WTC11 (cell line): ENCODE results near the gene NR3C1.

Experiments used
- ARID4B ChIP-seq: sonication (generic); formaldehyde crosslinking; IDR thresholded peaks from 2 replicates; pipeline ENCODE4 v1.8.0; 2023; ENCODE audit warnings: missing genetic modification reagents, mild to moderate bottlenecking, borderline replicate concordance
- ATF2 ChIP-seq: sonication (generic); formaldehyde crosslinking; IDR thresholded peaks from 2 replicates; pipeline ENCODE4 v1.8.1; 2022; ENCODE audit warnings: low read depth, missing genetic modification reagents, borderline replicate concordance
- CTCF ChIP-seq: fragments of 200-600 bp; IDR thresholded peaks from 2 replicates; pipeline ENCODE4 v1.8.0; 2022; ENCODE audit warnings: antibody characterized with exemption
- ESRRA ChIP-seq: sonication (generic); formaldehyde crosslinking; IDR thresholded peaks from 2 replicates; pipeline ENCODE4 v1.8.1; 2022; ENCODE audit warnings: mild to moderate bottlenecking, missing genetic modification reagents, borderline replicate concordance
- JAZF1 ChIP-seq: fragments of 250-450 bp; sonication (Bioruptor Pico); IDR thresholded peaks from 2 replicates; pipeline ENCODE4 v1.9.0; 2021; ENCODE audit warnings: moderate library complexity, mild to moderate bottlenecking, inconsistent platforms
- KAT7 ChIP-seq: sonication (generic); formaldehyde crosslinking; IDR thresholded peaks from 2 replicates; pipeline ENCODE4 v1.8.1; 2023; ENCODE audit warnings: missing genetic modification reagents, mild to moderate bottlenecking, borderline replicate concordance
- MAX ChIP-seq: sonication (generic); formaldehyde crosslinking; IDR thresholded peaks from 2 replicates; pipeline ENCODE4 v1.8.0; 2022; ENCODE audit warnings: mild to moderate bottlenecking, missing genetic modification reagents
- MYBL2 ChIP-seq: sonication (generic); formaldehyde crosslinking; IDR thresholded peaks from 2 replicates; pipeline ENCODE4 v1.8.1; 2023; ENCODE audit warnings: mild to moderate bottlenecking, moderate library complexity, missing genetic modification reagents
- PRDM15 ChIP-seq: sonication (generic); formaldehyde crosslinking; IDR thresholded peaks from 2 replicates; pipeline ENCODE4 v1.8.0; 2022; ENCODE audit warnings: missing genetic modification reagents
- PREB ChIP-seq: sonication (generic); formaldehyde crosslinking; IDR thresholded peaks from 2 replicates; pipeline ENCODE4 v1.8.1; 2022; ENCODE audit warnings: mild to moderate bottlenecking, missing genetic modification reagents, moderate library complexity, borderline replicate concordance
- ZNF512 ChIP-seq: sonication (generic); formaldehyde crosslinking; IDR thresholded peaks from 2 replicates; pipeline ENCODE4 v1.8.1; 2022; ENCODE audit warnings: missing genetic modification reagents, borderline replicate concordance
- TF ChIP-seq, protein P1 (sequence below): sonication (generic); formaldehyde crosslinking; IDR thresholded peaks from 2 replicates; pipeline ENCODE4 v1.8.0; 2022; ENCODE audit warnings: mild to moderate bottlenecking, missing genetic modification reagents
- TF ChIP-seq, protein P2 (sequence below): fragments of 250-450 bp; sonication (Bioruptor Pico); IDR thresholded peaks from 2 replicates; pipeline ENCODE4 v1.9.0; 2021; ENCODE audit warnings: mild to moderate bottlenecking, borderline replicate concordance

- TF ChIP-seq CTCF (no peak), ZNF512 (CRISPR knock-in tag) (no peak), MYBL2 (CRISPR knock-in tag) (no peak), JAZF1 (no peak), KAT7 (no peak), PREB (CRISPR knock-in tag) (no peak), PRDM15 (CRISPR knock-in tag) (no peak), ARID4B (no peak), ATF2 (no peak), ESRRA (CRISPR knock-in tag) (no peak), MAX (CRISPR knock-in tag) (no peak)
- TF ChIP-seq, protein P1, sequence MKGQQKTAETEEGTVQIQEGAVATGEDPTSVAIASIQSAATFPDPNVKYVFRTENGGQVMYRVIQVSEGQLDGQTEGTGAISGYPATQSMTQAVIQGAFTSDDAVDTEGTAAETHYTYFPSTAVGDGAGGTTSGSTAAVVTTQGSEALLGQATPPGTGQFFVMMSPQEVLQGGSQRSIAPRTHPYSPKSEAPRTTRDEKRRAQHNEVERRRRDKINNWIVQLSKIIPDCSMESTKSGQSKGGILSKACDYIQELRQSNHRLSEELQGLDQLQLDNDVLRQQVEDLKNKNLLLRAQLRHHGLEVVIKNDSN (CRISPR knock-in tag): no peak
- TF ChIP-seq, protein P2, sequence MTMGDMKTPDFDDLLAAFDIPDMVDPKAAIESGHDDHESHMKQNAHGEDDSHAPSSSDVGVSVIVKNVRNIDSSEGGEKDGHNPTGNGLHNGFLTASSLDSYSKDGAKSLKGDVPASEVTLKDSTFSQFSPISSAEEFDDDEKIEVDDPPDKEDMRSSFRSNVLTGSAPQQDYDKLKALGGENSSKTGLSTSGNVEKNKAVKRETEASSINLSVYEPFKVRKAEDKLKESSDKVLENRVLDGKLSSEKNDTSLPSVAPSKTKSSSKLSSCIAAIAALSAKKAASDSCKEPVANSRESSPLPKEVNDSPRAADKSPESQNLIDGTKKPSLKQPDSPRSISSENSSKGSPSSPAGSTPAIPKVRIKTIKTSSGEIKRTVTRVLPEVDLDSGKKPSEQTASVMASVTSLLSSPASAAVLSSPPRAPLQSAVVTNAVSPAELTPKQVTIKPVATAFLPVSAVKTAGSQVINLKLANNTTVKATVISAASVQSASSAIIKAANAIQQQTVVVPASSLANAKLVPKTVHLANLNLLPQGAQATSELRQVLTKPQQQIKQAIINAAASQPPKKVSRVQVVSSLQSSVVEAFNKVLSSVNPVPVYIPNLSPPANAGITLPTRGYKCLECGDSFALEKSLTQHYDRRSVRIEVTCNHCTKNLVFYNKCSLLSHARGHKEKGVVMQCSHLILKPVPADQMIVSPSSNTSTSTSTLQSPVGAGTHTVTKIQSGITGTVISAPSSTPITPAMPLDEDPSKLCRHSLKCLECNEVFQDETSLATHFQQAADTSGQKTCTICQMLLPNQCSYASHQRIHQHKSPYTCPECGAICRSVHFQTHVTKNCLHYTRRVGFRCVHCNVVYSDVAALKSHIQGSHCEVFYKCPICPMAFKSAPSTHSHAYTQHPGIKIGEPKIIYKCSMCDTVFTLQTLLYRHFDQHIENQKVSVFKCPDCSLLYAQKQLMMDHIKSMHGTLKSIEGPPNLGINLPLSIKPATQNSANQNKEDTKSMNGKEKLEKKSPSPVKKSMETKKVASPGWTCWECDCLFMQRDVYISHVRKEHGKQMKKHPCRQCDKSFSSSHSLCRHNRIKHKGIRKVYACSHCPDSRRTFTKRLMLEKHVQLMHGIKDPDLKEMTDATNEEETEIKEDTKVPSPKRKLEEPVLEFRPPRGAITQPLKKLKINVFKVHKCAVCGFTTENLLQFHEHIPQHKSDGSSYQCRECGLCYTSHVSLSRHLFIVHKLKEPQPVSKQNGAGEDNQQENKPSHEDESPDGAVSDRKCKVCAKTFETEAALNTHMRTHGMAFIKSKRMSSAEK (CRISPR knock-in tag): no peak
These were observed 46.5 kb downstream of the NR3C1 start for GRCh38 chr5:143356855-143357583.
